A673 (cell line): ENCODE data around the gene ZNF91. TPM values are rescaled to one million over a fixed set of nuclear protein-coding genes. Genes with fewer than 3 reads are reported as not detected.

Experiments used
- BruUV-seq: library from RNA; stranded (reverse); fragments of 400-500 nt; replicated peaks from 2 replicates; lab custom pipeline; 2021; lab: Mats Ljungman, UMichigan
- CTCF ChIA-PET: fragments of 300-600 bp; sonication (Branson Sonifier 250); formaldehyde crosslinking; loops from one replicate; lab custom pipeline; 2022; ENCODE audit warnings: antibody characterized with exemption; lab: Charles Lee
- POLR2A ChIA-PET: fragments of 300-600 bp; sonication (Branson Sonifier 250); formaldehyde crosslinking; loops from one replicate; lab custom pipeline; 2022; ENCODE audit warnings: antibody characterized with exemption; ENCODE audit not compliant: low non-redundant PET; lab: Charles Lee
- DNase-seq: peaks from one replicate; pipeline ENCODE4 v3.0.0-alpha.2; 2015; ENCODE audit warnings: low spot score
- H3K27ac ChIP-seq: fragments of 200-600 bp; sonication (generic); 2 replicates; pipeline ENCODE4 v1.5.1; 2016; ENCODE audit warnings: mixed run types, low read depth, mild to moderate bottlenecking, mixed read lengths, antibody characterized with exemption, low read length; ENCODE audit not compliant: poor library complexity, severe bottlenecking
- H3K27me3 ChIP-seq: fragments of 200-600 bp; sonication (generic); replicated peaks from 2 replicates; pipeline ENCODE4 v1.6.1; 2017; ENCODE audit warnings: mixed run types, low read depth, mild to moderate bottlenecking, mixed read lengths, antibody characterized with exemption, low read length; ENCODE audit not compliant: insufficient read depth, poor library complexity
- H3K36me3 ChIP-seq: fragments of 200-600 bp; sonication (generic); 2 replicates; pipeline ENCODE4 v1.6.1; 2016; ENCODE audit warnings: mixed run types, mild to moderate bottlenecking, mixed read lengths, antibody characterized with exemption, low read length; ENCODE audit not compliant: insufficient read depth, poor library complexity, severe bottlenecking
- H3K4me1 ChIP-seq: fragments of 200-600 bp; sonication (generic); 2 replicates; pipeline ENCODE4 v1.6.1; 2017; ENCODE audit warnings: mixed run types, mild to moderate bottlenecking, mixed read lengths, antibody characterized with exemption, low read length; ENCODE audit not compliant: insufficient read depth, poor library complexity, severe bottlenecking
- H3K4me3 ChIP-seq: fragments of 200-600 bp; sonication (generic); 2 replicates; pipeline ENCODE4 v1.5.1; 2016; ENCODE audit warnings: low read depth, mixed run types, mild to moderate bottlenecking, mixed read lengths, low read length; ENCODE audit not compliant: poor library complexity, severe bottlenecking
- H3K9me3 ChIP-seq: fragments of 200-600 bp; sonication (generic); 2 replicates; pipeline ENCODE4 v1.6.1; 2016; ENCODE audit warnings: mixed run types, low read depth, mild to moderate bottlenecking, mixed read lengths, antibody characterized with exemption, low read length; ENCODE audit not compliant: poor library complexity, severe bottlenecking
- CTCF ChIP-seq: fragments of 300-800, 200-600 bp; sonication (generic); conservative IDR thresholded peaks from 2 replicates; pipeline ENCODE4 v1.5.1; 2017; ENCODE audit warnings: low read depth, mild to moderate bottlenecking, antibody characterized with exemption, low read length, moderate library complexity, mixed read lengths
- EZH2 ChIP-seq: fragments of 200-600 bp; sonication (generic); IDR thresholded peaks from 2 replicates; pipeline ENCODE4 v1.6.1; 2017; ENCODE audit warnings: borderline replicate concordance, low read depth, mild to moderate bottlenecking, mixed read lengths, antibody characterized with exemption, low read length; ENCODE audit not compliant: poor library complexity, severe bottlenecking
- intact Hi-C: fragments of 100-400 bp; cut with micrococcal nuclease; formaldehyde crosslinking; loops from one replicate; pipeline ENCODE4 v1.10.0; 2022; ENCODE audit not compliant: unreplicated experiment
- total RNA-seq: library from RNA; stranded (reverse); gene quantifications from 2 replicates; pipeline ENCODE4 v1.2.3, GENCODE V29; 2021

The ZNF91 gene
- total RNA-seq, 1 experiment from 2014 or later: 8.9 TPM

- POLR2A ChIA-PET: no interaction called here
- Histone ChIP-seq H3K27ac (no peak overlapping the region), H3K4me1 (no peaks in the 10 kb centered on the region), H3K4me3 (no peak overlapping the region), H3K9me3 (peaks cover 27% of the 10 kb centered on the region), H3K36me3 (no peaks in the 10 kb centered on the region), H3K27me3 (no peaks in the 10 kb centered on the region)
- no peak for TF ChIP-seq EZH2
- no peak for TF ChIP-seq CTCF
- CTCF ChIA-PET: no interaction called here
- intact Hi-C loops: no loop called here
- BruUV-seq: no TSS peak
- DNase-seq: no peak
Measured at GRCh38 chr19:23311551-23311950, 83.7 kb downstream of the ZNF91 start.

GRCh38 chr19:23310729-23311211 is 84.5 kb downstream of the ZNF91 start:
- ChIA-PET CTCF (no interaction called here), POLR2A (no interaction called here)
- Histone ChIP-seq H3K4me3 (no peak overlapping the region), H3K4me1 (no peaks in the 10 kb centered on the region), H3K36me3 (no peaks in the 10 kb centered on the region), H3K9me3 (peaks cover 24% of the 10 kb centered on the region), H3K27ac (no peak overlapping the region), H3K27me3 (no peaks in the 10 kb centered on the region)
- no TSS peak for BruUV-seq
- no peak for DNase-seq
- intact Hi-C loops: no loop called here
- no peak for TF ChIP-seq CTCF
- TF ChIP-seq EZH2: no peak

- CTCF ChIA-PET: no interaction called here
- Histone ChIP-seq H3K27ac (no peak overlapping the region), H3K4me1 (no peaks in the 10 kb centered on the region), H3K9me3 (peaks cover 30% of the 10 kb centered on the region), H3K36me3 (no peaks in the 10 kb centered on the region), H3K27me3 (no peaks in the 10 kb centered on the region), H3K4me3 (no peak overlapping the region)
- DNase-seq: no peak
- TF ChIP-seq CTCF (no peak), EZH2 (no peak)
- POLR2A ChIA-PET: no interaction called here
- no TSS peak for BruUV-seq
- intact Hi-C loops: no loop called here
Measured at GRCh38 chr19:23309926-23310325, 85.3 kb downstream of the ZNF91 start.
